NCI-H526 (cell line): ENCODE measurements around the gene OR5F1.

Experiments
- DNase-seq, 2 experiments: peaks; one replicate each; lab custom pipeline; 2025; lab: John Stamatoyannopoulos, UW

Gene OR5F1

GRCh38 chr11:55994525-55994924 lies at the start of gene OR5F1:
TSS of gene OR5F1 (minus strand) at chr11:55994625. CDS start at chr11:55994625, 0 bp downstream.
- no peak for DNase-seq

DNA sequence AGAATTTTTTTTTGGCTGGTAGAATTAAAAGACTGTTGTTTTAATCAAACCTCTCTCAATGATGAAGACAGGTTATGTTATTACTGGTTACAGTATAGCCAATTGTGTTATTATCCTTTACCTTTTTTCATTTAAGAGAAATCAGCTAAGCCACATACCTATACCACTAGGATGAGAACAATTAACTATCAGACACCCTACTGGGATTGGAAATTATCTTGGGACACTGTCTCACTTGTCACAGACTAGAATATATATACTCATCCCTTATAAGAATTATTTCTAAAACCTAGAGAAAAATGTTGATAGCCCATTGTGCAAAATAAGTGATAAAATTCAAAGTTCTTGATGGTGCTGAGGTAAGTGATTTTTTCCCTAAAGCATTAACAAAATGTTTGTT lies 32.9 kb upstream of the OR5F1 start, which contains the start of gene OR5AS1:
TSS of gene OR5AS1 (plus strand) at position 301 of the 400 bp plus-strand sequence. CDS start 2,765 bp downstream, outside the sequence.
- DNase-seq = no peak

- DNase-seq = no peak
Observed at GRCh38 chr11:56013805-56014204, 19.4 kb upstream of the OR5F1 start.

GRCh38 chr11:56010716-56011115 lies 16.3 kb upstream of the OR5F1 start:
- DNase-seq = no peak

- DNase-seq = no peak
Observed at GRCh38 chr11:55970935-55971334, 23.5 kb downstream of the OR5F1 start.

- no peak for DNase-seq
Observed at GRCh38 chr11:55969845-55970244, 24.6 kb downstream of the OR5F1 start, which contains the start of gene OR10AG1. TSS of gene OR10AG1 (minus strand) at chr11:55969945. CDS start at chr11:55969907, 38 bp downstream.

DNA sequence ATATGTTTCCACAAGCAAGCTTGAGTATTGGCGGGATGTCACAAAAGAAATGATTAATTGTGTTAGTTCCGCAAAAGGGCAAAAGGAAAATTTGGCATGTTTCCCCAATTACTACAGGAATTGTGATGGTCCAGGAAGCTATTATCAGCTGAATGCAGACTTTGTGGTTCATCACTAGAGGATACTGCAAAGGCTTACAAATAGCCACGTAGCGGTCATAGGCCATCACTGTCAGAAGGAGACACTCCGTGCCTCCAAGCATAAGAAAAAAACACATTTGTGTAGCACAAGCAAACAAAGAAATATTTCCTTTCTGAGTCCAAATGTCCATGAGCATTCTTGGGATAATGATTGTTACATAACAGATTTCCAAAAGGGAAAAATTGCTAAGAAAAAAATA lies 26.5 kb downstream of the OR5F1 start:
- no peak for DNase-seq

GRCh38 chr11:55966391-55966790 lies 28.0 kb downstream of the OR5F1 start:
- DNase-seq = no peak

GRCh38 chr11:55956521-55956920 lies 37.9 kb downstream of the OR5F1 start:
- DNase-seq = no peak

- no peak for DNase-seq
Observed at GRCh38 chr11:55949330-55949729, 45.1 kb downstream of the OR5F1 start.
